Fibroblast of pulmonary artery (primary cell): ENCODE results near the gene TRIM37.

Experiments
- DNase-seq: peaks from one replicate; pipeline ENCODE4 v3.0.0-alpha.2; 2010; ENCODE audit warnings: low read depth
- H3K4me3 ChIP-seq: replicated peaks from 2 replicates; pipeline ENCODE4 v1.5.1; 2011; ENCODE audit warnings: low read depth, mild to moderate bottlenecking, control low read depth, low read length, moderate library complexity
- TF ChIP-seq, protein P1 (sequence below): IDR thresholded peaks from 2 replicates; pipeline ENCODE4 v1.5.1; 2011; ENCODE audit warnings: mild to moderate bottlenecking, control low read depth, low read length, inconsistent platforms; ENCODE audit errors: missing control alignments

Gene TRIM37

DNA sequence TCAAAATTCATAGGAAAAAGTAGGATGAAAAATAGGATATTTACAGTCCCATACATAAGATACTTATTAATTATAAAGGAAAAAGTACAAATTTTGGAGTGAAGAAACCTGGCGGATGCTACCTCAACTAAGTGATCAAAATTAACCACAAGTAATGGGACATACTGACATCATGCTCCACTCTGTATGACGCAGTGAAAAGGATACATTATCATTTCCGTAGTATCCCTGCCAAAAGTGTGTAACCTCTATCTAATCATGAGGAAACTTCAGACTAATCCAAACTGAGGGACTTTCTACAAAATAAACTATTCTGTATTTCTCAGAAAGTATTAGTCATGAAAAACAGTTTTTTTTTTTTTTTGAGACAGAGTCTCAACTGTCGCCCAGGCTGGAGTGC is 60.5 kb downstream of the TRIM37 start:
- H3K4me3 ChIP-seq, result no peak overlapping the region
- TF ChIP-seq, protein P1, sequence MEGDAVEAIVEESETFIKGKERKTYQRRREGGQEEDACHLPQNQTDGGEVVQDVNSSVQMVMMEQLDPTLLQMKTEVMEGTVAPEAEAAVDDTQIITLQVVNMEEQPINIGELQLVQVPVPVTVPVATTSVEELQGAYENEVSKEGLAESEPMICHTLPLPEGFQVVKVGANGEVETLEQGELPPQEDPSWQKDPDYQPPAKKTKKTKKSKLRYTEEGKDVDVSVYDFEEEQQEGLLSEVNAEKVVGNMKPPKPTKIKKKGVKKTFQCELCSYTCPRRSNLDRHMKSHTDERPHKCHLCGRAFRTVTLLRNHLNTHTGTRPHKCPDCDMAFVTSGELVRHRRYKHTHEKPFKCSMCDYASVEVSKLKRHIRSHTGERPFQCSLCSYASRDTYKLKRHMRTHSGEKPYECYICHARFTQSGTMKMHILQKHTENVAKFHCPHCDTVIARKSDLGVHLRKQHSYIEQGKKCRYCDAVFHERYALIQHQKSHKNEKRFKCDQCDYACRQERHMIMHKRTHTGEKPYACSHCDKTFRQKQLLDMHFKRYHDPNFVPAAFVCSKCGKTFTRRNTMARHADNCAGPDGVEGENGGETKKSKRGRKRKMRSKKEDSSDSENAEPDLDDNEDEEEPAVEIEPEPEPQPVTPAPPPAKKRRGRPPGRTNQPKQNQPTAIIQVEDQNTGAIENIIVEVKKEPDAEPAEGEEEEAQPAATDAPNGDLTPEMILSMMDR, result no peak
- peak; percentile 94 for DNase-seq

DNA sequence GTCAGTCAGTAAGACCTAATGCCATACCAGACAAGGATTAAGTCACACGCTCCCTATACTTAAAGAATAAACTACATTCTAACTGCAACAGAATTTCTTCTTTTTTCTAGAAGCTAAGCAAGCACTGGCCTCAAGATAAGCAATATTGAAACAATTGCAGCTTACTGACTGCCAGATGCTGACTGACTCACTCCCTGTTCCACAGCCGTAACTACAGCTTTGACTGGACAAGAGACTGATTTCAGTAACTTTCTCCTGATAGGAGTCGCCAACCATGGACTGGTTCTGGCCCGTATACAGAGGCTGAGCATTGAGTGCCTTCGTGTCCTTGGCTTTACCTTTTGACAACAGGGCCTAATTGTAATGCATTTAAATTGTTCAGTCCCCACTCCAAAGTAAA is 67.9 kb downstream of the TRIM37 start:
- DNase-seq, result peak; percentile 89
- H3K4me3 ChIP-seq, result no peak overlapping the region
- TF ChIP-seq, protein P1, result no peak

DNA sequence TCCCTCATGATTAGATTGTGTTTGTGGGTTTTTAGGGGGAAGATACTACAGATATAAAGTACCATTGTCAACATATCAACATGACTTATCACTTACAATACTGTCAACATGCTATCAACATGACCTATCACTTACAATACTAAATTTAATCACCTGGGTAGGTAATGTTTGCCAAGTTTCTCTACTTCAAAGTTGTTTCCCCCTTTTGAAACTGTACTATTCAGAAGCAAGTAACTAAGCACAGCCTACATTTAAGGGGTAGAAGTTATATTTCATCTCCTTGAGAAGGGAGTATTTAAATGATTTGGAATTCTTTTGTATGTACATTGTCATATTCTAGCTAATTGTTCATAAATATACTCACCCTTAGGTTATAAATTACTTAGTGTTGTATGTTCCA is 68.7 kb downstream of the TRIM37 start:
- DNase-seq, result no peak
- no peak overlapping the region for H3K4me3 ChIP-seq
- TF ChIP-seq, protein P1, result no peak

DNA sequence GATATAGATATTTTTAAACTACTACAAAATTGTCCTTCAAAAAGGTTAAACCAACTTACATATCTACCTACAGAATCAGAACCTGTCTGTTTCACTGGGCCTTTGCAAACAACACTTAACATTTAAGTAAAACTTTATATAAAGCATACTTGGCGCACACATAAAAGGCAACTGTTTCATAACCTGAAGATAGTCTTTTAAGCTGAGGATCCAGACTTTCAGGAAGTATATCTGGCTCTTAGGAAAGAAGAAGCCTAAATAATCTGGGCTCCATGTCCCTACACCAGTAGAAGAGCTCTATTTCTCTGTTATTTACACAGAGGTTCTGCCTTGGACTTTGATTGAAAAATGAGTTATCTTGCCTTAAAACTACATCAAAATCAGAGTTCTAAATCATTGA is 75.9 kb downstream of the TRIM37 start:
- TF ChIP-seq, protein P1, result no peak
- no peak overlapping the region for H3K4me3 ChIP-seq
- DNase-seq, result no peak

DNA sequence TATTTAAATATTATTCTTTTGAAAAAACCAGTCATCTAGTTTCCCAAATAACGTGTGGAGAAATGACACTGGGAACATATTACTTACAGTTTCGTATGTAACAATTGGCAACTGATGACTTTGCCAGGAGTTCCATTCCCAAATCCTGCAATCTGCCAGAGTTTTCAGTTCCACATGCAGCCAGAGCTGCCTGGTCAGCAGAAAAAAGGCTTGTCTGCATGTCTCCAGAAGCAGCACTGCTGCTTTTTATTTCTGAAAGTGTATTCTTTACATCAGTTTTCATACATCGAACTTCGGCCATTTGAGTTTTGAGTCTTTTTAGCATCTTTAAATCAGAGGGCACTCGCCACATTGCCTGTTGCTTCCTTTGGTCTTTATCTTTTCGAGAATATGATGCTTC is 78.4 kb downstream of the TRIM37 start:
- no peak overlapping the region for H3K4me3 ChIP-seq
- TF ChIP-seq, protein P1, result no peak
- no peak for DNase-seq

DNA sequence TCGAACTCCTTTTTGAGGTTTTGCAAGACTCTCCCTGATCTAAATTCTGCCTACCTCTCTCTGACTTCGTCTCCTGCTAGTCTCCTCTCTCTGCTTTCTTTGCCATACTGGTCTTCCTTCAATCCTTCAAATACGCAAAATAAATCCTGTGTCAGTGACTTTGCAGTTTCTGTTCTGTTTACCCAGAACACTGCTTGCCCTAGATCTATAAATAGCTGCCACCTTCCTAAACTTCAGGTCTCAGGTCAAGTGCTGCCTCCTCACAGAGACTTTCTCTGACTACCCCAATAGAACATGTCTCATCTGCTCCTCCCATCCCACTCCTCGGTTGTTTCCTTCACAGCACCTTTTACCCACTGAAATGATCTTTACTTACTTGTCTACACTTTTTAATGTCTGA is 78.9 kb downstream of the TRIM37 start:
- H3K4me3 ChIP-seq, result no peak overlapping the region
- DNase-seq, result no peak
- TF ChIP-seq, protein P1, result no peak

DNA sequence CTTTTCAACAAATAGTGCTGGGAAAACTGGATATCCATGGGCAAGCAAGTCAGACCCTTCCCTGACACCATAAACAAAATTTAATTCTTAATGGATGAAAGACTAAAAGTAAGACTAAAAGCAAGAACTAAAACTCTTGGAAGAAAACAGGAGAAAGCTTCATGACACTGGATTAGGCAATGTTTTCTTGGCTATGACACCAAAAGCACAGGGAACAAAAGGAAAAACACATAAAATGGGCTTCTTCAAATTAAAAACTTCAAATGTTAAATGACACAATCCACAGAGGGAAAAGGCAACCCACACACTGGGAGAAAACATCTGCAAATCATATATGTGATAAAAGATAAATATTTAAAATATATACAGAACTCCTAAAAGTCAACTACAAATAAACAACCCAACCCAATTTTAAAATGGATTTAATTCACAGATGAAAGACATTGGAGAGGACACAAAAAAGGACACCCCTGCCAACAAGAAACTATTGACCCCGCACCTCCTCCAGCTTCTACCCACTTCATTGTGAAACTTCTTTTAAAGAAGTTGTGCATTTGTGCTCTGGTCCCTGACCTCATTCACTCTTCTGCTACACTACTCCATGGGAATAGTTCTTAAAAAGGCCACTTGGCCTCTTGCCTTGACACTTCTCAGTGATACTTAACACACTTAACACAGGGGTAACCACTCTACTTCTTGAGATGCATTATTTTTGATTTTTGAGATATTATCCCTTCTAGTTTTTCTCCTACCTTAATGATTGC is 80.3 kb downstream of the TRIM37 start:
- DNase-seq, result peak; percentile 17
- no peak overlapping the region for H3K4me3 ChIP-seq
- TF ChIP-seq, protein P1, result no peak
